HG03097 (cell line): ENCODE data around the gene MEF2B.

Source experiments
- ATAC-seq: cut with Tn5 transposase; IDR thresholded peaks from one replicate; pipeline ENCODE4 v1.9.1; 2021; ENCODE audit not compliant: unreplicated experiment, low FRiP score

MEF2B gene

GRCh38 chr19:19170053-19170872 lies at the start of gene MEF2B:
Gene MEF2B (minus strand): TSS chr19:19170263. CDS start chr19:19150735, 19,528 bp downstream.
- peak; percentile 62 for ATAC-seq

GRCh38 chr19:19218911-19219310 lies 48.8 kb upstream of the MEF2B start:
- ATAC-seq: no peak

- no peak for ATAC-seq
Measured at GRCh38 chr19:19217099-19217498, 47.0 kb upstream of the MEF2B start.

GRCh38 chr19:19215792-19216191 lies 45.7 kb upstream of the MEF2B start:
- no peak for ATAC-seq

- ATAC-seq: no peak
Measured at GRCh38 chr19:19214892-19215291, 44.8 kb upstream of the MEF2B start.

- ATAC-seq: no peak
Measured at GRCh38 chr19:19214159-19214490, 44.1 kb upstream of the MEF2B start.

GRCh38 chr19:19213426-19214158 lies 43.5 kb upstream of the MEF2B start:
- no peak for ATAC-seq

GRCh38 chr19:19212916-19213315 lies 42.9 kb upstream of the MEF2B start:
- no peak for ATAC-seq

GRCh38 chr19:19211499-19212420 lies 41.7 kb upstream of the MEF2B start, which contains the start of gene NCAN:
Gene NCAN (plus strand): TSS chr19:19211958. CDS start chr19:19216954, 4,996 bp downstream.
- no peak for ATAC-seq

GRCh38 chr19:19209372-19209771 lies 39.3 kb upstream of the MEF2B start:
- ATAC-seq: no peak

- no peak for ATAC-seq
Measured at GRCh38 chr19:19207637-19208572, 37.8 kb upstream of the MEF2B start.

- ATAC-seq: no peak
Measured at GRCh38 chr19:19206938-19207337, 36.9 kb upstream of the MEF2B start.

GRCh38 chr19:19205416-19206410 lies 35.6 kb upstream of the MEF2B start:
- ATAC-seq: no peak

GRCh38 chr19:19204181-19204580 lies 34.1 kb upstream of the MEF2B start:
- ATAC-seq: no peak

GRCh38 chr19:19203012-19203856 lies 33.2 kb upstream of the MEF2B start, which contains the start of gene NR2C2AP:
Gene NR2C2AP (minus strand): TSS chr19:19203414. CDS start chr19:19203060, 354 bp downstream.
- ATAC-seq: peak; percentile 41

- peak; percentile 28 for ATAC-seq
Measured at GRCh38 chr19:19202707-19203011, 32.6 kb upstream of the MEF2B start.

GRCh38 chr19:19201697-19202630 lies 31.9 kb upstream of the MEF2B start:
- ATAC-seq: no peak
